NCI-H526 (cell line): ENCODE results near the gene SEC61A1.

ENCODE experiments used
- DNase-seq, 2 experiments: peaks; one replicate each; lab custom pipeline; 2025; lab: John Stamatoyannopoulos, UW

SEC61A1 gene

DNA sequence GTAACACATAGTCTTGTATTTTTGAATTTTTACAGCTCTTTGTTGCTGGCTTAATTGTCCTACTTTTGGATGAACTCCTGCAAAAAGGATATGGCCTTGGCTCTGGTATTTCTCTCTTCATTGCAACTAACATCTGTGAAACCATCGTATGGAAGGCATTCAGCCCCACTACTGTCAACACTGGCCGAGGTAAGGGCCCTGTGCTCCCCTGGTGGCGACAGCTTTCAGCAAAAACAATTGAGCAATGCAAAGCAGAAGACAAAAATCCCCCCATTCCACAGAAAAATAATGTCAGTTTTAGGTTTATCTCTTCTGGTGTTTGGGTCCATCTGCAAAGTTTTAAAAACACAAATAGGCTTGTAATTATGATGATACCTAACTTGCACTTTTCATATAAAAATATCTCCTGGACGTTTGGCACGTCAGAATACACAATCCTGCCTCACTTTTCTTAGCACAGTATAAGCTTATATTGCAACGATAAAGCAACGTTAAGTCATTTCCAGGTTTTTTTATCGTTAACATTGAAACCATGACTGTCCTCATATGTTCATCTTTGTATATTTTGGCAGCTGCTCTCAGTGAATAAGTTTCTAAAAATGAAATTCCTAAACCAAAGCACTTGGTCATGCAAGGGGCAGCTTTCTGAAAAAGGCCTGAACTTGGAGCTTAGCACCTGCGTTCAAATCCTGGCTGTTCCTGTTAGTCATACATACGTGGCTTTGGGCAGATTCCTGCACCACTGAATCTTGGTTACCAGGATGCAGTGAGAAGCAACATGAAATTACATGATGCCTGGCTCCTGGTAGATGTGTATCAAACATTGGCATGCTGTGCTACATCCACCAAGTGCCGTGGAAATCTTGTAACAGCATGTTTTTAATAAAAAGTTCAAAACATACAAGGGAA, 8.5 kb downstream of the SEC61A1 start:
- no peak for DNase-seq

DNA sequence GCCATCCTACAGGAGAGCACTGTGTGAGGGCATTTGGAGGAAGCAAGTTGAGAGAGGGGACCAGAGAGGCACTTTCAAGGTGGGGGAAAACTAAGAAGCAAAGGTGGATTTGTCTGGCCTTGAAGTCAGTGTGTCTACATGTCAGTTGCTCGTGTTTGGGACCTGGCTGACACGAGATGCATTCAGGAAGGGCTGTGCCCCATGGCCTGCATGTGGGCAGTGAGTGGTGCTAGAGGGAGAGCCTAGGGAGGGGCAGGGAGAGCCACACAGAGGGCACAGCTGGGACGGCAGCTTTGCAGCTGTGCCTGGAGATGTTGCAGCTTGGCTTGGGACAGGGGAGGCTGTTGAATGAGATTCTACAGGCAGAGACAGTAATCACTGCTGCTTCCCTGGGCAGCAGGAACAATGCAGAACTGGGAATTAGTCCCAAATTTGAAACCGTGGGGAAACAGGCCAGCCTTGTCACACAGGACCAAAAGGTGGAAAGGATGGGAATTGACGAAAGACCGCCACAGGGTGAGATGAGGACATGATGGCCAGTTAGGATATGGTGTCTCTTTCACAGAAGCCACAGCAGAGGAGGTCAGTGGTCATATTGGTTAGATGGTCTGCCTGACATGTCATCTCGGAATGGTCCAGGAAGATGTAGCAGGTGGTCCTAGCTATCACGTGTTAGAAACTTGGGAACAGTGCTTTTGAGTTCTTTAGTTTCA, 10.0 kb downstream of the SEC61A1 start:
- no peak for DNase-seq

DNA sequence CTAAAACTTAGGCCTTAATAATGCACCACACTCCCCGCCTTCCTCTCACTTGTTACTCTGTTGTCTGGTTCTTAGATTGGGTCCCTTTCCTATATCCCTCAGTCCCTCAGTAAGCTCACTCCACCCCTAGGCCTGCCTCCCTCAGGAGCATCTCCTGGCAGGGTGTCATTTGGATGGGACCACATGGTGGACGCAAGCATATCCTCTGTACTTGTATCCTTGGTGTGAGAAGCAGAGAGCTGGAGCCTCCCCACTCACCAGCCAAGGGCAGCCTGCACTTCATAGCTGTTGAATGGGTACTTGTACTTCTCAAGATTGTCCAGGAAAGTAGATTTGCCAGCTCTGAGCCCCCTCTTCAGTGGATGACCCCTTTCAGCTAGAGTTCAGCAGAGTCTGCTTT, 11.6 kb downstream of the SEC61A1 start:
- no peak for DNase-seq

DNA sequence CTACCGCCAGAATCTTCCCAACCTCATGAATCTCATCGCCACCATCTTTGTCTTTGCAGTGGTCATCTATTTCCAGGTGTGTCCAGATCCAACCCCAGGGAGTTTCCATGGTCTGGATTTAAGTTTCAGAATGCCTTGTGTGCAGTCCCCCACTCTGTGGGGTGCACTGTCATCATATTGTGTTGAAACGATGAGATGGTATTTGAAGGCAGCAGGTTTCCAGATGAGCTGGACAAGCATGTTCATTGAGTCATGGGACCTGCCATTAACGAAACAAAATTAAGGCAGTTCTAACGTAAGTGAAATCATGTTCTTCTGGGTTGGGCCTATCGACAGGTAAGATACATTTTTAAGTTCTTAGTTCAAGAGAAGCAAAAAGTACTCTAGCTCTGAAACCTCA, 12.7 kb downstream of the SEC61A1 start:
- DNase-seq = no peak

DNA sequence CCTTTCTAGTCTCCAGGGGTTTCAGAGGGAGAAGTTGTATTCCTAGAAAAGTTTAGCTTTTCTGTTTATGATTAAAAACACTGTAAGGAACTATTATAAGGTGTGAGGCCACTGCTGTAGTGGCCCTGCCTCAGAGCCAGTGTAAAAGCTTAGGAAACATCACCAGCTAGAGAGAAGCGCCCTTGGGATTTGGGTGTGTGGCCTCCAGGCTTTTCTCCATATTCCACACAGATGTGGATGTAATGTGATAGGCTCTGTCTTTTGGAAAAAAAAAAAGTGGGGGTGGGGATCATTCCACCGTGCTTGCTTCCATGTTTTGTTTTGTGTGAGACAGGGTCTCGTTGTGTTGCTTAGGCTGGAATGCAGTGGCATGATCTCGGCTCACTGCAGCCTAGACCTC, 13.9 kb downstream of the SEC61A1 start:
- DNase-seq = no peak

DNA sequence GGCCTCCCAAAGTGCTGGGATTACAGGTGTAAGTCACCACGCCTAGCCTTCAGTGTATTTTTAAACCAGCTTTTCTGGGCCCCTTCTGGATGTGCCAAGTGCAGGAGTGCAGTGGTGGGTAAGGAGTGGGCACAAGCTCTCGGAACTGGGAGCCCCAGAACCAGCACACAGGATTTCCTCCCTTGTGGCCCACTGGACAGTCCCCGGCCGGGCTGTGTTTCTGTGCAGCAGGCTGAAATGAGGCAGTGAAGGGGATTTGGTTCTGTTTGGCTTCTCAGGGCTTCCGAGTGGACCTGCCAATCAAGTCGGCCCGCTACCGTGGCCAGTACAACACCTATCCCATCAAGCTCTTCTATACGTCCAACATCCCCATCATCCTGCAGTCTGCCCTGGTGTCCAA, 14.4 kb downstream of the SEC61A1 start:
- DNase-seq = no peak

DNA sequence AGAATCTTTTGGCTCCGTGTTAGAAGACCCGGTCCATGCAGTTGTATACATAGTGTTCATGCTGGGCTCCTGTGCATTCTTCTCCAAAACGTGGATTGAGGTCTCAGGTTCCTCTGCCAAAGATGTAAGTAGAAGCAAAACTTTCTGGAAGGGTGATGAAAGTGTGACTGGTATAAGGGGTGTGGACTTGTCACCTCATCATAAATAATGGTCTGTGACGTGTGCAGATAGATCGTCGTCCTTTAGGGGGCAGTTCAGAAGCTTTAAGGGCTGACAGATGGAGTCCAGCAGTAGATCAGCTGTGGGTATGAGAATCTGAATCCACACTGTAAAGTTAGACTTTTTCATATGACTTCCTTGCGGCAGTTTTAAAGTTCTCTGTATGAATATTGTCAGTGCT, 15.3 kb downstream of the SEC61A1 start:
- DNase-seq = no peak

DNA sequence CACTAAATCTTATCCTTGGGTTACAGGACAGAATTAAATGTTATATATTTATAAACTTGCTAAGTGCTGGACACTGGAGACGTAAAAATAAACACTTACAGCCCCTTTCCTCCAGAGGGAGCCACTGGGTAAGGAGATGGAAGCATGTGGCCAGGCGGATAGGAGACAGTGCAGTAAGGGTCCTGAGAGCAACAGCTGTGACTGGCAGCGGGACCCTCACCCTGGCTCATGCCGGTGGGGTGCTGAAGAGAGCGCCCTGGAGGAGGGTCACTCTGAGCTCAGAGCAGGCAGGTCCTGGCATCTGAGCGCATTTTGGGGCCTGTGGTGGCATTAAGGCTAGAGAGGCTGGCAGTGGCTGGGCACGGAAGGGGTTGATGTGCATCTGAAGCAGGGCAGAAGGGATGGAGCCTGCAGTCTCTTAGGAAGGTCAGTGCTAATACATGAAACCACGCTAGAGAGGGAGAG, 16.0 kb downstream of the SEC61A1 start:
- DNase-seq = peak; percentile 51 to 75

DNA sequence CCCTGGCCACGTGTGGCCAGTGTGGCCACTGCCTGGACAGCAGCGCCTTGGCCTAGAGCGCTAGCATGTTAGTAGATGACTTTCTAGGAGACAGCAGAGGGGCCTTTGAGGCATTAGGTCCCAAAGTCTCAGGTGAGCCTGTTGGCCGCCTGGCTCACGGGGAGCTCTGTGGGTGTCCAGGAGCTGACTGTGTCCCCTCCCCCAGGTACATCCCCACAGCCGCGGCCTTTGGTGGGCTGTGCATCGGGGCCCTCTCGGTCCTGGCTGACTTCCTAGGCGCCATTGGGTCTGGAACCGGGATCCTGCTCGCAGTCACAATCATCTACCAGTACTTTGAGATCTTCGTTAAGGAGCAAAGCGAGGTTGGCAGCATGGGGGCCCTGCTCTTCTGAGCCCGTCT, 17.0 kb downstream of the SEC61A1 start:
- DNase-seq = no peak

DNA sequence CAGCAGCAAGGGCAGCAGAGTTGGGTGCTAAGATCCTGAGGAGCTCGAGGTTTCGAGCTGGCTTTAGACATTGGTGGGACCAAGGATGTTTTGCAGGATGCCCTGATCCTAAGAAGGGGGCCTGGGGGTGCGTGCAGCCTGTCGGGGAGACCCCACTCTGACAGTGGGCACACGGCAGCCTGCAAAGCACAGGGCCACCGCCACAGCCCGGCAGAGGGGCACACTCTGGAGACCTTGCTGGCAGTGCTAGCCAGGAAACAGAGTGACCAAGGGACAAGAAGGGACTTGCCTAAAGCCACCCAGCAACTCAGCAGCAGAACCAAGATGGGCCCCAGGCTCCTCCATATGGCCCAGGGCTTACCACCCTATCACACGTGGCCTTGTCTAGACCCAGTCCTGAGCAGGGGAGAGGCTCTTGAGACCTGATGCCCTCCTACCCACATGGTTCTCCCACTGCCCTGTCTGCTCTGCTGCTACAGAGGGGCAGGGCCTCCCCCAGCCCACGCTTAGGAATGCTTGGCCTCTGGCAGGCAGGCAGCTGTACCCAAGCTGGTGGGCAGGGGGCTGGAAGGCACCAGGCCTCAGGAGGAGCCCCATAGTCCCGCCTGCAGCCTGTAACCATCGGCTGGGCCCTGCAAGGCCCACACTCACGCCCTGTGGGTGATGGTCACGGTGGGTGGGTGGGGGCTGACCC, 18.8 kb downstream of the SEC61A1 start:
- DNase-seq = no peak

DNA sequence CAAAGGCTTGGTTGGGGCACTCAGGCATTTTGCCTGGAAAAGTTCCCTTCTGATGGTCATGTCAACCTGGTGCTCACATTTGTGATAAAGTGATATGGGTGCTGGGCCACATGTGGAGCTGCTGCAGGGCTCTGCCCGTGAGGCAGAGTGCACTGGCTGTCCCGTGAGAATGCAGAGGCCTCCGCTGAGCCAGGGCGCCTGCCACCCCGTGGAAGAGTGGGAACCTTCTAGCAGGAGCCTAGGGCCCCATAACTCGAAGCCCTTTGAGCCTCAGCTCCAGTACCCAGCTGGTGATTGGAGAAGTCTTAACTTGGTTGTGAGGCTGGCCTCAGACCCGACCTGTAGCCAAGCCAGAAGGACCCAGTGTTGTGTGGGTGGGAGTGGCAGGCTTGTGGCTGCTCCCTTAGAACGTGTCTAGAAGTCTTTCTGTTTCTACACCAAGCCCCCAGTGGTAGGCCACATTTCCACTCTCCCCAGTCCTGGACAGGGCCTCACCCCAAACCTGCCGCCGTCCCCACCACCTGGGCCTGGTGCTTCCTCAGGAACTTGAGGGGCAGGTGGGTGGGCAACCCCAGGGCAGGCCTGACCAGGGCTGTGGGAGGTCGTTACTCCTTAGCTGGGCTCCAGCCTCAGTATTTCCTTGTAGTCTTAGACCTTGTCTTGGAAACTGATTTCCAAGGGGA, 19.7 kb downstream of the SEC61A1 start:
- DNase-seq = no peak

DNA sequence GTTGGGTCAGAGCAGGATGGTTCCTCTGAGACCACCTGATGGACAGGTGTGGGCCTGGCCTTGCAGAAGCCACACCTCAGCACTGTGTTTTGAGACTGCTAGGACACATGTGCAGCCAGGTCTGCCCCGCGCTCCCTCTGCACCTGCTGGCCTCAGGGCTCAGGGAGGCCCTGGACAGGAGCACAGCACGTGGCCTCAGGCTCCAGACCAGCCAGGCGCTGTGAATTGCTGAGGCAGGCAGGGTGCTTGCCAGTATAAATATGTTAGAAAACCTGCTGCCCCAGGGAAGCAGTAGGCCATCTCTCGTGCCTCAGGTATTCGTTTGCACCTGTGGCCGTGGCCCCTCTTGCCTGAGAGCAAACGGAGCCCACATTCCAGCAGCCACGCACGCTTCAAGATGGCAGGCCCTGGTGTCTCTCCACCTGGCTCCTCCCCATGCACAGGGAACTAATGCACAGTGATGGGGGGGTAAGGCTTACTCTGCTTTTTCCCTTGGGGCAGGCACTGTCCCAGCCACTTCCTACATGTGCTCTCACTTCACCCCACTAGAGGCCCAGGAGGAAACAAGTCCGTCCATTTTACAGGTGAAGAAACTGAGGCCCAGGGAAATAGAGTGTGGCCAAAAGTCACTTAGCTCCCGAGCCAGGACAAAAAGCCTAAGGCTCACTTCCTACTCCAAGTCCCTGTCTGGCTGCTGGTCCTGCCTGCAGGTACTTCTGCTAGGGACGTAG, 20.4 kb downstream of the SEC61A1 start:
- no peak for DNase-seq

DNA sequence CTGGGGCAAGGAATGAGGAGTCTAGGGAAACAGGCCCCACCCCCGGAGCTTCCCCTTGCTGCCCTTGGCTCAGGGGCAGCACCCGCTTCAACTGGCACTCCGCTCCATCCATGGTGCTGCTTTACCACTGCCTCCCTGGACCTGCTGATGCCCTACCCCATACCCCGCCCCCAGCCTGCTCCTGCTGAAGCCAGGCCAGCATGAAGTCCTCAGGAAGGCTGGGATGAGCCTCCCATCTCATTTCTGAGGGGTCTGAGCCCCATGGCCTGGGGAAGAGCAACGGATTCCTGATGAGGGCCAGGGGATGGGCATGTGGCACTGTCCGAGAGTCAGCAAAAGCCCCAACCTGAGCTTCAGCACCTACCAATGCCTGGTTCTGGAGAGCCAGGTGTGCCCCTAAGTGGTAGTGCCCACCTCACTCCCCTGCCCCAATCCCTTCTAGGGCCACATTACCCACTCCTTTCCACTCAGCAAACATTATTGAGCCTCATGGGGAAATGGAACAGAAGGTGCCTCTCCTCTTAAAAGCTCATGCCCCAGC, 21.0 kb downstream of the SEC61A1 start:
- DNase-seq = no peak

DNA sequence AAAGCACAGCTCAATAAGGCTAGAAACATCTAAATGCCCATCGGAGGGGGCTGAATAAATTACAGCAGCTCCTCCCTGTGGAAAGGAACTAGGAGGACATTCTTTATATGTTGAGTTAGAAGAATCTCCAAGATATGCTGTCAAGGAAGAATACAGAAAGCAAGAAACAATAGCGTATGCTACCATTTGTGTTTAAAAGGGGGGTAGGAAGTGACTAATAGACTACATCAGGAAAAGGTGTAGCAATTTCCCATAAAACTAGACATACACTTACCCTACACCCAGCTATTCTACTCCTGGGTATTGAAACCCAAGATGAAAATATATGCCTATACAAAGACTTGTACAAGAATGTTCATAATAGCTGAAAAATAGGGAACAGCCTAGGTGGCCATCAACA, 21.6 kb downstream of the SEC61A1 start:
- DNase-seq = no peak

DNA sequence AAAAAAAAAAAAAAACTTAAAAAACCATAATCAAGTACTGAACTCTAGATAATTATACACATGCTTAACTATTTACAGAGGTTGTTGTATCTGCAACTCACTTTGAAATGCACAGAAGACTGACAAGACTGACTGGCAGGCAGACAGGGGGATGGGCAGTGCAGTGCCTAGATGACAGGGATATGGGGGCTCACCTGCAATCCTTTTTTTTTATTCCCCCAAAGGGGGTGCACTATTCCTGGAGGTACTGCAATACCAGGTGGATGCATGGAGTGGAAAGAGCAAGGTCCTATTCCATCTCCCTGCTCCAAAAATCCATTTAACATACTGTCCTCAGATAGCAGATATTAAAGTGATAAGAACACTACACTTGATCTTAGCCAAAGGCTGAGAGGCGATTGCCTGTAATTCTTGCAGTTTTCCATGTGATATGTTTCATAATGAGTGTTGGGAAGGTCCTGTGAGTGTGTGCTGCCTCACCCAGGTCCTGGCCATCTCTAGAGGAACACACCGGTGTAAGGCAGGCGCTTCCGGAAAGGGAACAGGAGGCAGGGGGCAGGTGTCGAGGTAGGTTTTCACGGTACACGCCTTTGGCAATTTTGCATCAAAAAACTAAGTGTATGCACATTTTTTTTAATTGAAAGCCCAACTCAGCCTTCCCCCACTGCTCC, 22.7 kb downstream of the SEC61A1 start:
- DNase-seq = peak in 1 of 2 experiments; percentile 75

DNA sequence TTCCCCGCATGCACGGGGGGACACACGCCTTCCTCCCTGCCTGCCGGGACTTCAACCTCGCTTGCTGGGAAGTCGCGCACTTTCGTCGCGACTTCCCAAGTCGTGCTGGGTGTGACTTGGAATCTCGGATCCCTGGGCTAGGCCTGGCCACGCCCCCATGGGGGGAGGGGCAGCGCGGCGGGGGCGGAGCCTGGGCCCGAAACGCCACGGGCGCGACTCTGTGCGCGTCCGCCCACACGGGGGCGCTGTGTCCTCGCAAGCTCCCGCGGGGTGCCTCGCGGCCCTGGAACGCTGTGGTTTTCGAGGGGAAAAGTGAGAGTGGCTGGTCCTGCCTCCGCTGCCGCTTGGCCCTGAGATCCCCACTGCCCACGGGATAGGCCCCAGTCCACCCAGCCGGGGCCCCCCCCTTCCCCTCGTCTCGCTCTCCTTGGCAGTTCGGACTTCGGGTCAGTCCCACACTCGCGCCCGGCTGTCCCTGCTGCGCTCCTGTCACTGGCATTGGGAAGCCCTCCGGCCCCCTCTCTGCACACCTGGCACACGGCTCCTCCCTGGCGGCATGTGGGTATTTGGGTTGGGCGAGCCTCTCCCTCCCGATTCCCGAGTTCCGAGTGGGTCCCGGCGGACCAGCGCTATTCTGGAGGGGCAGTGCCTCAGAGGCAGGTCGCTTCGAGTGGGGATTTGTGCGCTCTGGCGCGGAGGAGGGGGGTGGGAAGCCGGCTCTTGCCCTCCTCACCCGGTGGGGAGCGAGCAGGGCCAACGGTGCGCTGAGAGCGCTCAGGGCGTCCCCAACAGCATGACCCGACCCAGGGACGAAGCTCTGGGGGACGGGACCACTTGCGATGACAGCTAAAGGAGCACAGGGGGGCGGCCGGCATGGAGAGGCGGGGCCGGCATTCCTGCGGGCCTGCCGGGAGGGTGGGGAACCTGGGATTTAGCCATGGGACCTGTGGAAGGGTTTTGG, 23.6 kb downstream of the SEC61A1 start:
- peak; percentile 75 to 96 for DNase-seq

DNA sequence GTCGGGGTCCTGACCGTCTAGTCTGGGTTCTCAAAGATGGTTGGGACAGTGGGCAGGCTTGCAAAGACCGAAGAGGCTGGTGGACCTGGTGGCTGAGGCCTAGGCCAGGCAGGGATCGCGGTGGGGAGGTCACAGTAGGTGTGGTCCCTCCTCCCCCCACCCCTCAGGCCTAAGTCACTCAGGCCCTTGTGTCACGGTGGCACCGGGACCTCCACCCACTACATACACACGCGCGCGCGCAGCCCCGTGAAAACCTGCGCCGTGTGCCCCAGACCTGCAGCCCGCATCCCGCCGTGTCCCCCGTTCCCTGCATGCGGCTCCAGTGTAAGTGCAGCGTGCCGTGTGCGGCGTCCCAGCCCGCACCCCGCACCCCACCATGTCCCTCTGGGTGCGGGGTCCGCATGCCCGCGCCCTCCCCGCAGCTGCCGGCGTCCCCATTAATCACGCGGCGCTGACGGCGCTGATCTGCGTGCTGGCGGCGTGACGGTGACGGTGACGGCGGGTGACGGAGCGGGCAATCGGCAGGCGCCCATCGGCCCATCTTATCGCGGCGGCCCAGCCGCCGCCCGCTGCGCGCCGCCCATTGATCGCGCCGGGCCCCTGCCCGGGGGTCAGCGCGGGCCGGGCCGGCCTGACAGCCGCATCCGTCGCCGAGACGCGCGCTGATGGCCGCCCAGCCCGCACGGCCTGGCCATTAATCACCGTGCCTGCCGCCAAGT, 24.4 kb downstream of the SEC61A1 start:
- DNase-seq = peak in 1 of 2 experiments; percentile 60

DNA sequence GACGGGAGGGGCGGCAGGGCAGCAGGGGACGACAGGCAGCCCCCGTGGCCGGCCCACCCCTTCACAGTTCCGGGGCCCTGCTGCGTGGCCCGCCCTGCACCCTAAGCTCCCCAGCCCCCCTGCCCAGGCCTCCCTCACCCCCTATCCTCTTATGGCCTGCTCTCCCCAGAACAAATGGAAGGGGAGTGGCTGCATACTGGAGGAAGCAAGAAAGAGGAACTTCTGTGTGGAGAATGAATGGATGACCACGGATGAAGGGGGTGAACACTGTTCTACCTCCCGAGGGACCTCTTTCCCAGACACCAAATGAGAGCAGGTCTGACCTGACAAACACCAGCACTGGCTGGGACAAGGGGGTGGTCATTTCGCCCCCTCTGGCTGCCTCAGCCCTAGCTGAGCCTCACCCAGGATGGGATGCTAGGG, 25.0 kb downstream of the SEC61A1 start:
- peak in 1 of 2 experiments; percentile 56 for DNase-seq

DNA sequence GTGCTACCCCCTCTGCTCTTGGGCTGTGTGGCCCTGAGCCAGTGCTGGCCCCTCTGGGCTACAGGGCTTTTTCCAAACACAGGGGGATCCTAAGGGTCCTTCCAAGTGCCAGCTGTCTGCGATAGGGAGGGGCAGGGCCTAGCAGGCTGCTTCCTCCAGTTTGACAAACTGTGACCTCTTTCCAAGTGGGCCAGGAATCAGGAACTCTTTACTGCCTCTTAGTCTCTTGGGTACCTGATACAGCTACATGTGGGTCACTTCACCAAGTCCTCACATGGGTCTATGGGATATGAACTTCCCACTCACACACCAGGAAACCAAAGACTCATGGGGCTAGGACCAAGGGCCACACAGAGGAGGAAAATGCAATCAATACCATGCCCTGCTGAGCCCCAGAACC, 25.4 kb downstream of the SEC61A1 start:
- no peak for DNase-seq
